ENCODE data around the gene PACSIN3.

GRCh38 chr11:47172740-47173336 lies 13.4 kb downstream of the PACSIN3 start:
- TF ChIP-seq TAF1 (IDR thresholded peaks at IDR 0.05; ENCODE audit: borderline replicate concordance, insufficient read depth, low read length) (no peak), POLR2AphosphoS5 (IDR thresholded peaks at IDR 0.05; ENCODE audit: low read depth, low read length) (no peak)

Measured in PFSK-1 (cell line).